HS-5 (cell line): Measurements from ENCODE around the gene GDPD4.

ENCODE experiments used
- DNase-seq: peaks from one replicate; pipeline ENCODE4 v3.0.0-alpha.2; 2012; ENCODE audit warnings: low read depth

The GDPD4 gene

DNA sequence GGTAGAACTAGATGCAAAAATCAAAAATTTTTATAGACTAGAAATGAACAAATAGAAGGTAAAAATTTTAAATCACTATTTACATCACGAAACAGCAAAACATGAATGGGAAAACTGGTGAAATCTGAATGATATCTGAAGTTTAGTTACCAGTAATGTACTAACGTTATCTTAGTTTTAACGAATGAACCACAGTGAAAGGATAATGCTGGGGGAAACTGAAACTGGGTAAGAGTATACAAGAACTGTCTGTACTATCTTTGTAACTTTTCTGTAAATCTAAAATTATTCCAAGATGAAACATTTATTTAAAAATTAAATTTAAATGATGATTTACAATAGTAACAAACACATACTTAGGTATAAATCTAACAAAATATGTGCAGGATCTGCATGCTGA, 7.4 kb downstream of the GDPD4 start:
- no peak for DNase-seq

DNA sequence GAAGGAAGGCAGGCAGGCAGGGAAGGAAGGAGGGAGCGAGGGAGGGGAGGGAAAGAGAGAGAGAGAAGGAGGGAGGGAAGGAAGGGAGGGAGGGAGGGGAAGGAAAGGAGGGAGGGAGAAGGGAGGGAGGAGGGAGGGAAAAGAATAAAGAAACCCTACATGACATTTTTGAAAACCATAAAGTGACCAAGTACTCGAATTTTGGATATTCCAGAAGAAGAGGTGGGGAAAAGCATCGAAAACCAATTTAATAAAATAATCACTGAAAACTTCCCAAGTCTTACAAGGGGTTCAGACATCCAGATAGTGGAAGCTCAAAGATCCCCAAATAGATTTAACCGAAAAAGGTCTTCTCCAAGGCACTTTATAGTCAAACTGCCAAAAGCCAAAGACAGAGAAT, 11.7 kb downstream of the GDPD4 start:
- DNase-seq: no peak

DNA sequence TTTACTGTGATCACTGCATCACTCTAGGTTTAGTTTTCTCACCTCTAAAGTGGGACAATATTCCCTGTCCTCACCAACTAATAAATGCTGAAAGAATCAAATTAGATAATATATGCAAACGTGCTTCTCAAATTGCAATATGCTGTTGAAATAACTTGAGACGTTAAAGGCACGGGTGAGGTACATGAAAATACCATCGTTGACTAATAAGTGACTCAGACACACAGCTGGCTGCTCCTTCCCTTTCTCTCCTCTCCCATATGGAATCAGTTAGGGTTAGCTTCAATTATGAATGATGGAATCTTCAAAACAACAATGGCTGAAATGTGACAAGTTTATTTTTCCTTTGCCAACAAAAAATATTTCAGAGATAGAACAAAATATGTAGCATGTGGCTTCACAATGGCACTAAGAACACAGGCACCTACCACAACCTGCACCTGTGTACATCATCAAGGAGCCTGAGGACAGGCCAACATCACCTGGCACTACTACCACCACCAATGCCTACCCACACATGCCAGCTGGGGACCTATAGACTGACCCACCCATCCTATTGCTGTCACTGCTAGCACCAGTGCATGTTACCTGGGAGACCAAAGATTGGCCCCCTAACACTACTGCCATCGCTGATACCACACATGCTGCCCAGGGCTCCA, 13.7 kb downstream of the GDPD4 start:
- DNase-seq: peak; percentile 89

DNA sequence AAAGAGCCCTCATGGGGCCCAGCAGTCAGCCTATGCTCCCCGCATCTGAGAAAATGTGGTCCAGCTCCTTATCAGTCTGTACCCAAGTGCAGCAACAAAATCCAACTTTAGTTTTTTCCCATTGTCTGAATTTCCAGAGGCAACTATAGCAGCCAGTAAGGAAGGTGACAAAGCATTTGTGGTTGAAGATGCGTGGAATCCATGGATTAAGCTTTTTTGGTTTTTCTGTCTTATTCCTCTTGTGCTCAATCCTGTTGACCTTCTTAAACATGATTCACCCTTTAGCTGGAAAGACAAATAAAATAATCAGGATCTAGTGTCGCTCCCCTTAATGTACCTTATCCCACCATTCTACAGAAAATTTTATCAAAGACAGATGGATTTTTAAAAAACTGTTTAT, 14.3 kb downstream of the GDPD4 start:
- no peak for DNase-seq

DNA sequence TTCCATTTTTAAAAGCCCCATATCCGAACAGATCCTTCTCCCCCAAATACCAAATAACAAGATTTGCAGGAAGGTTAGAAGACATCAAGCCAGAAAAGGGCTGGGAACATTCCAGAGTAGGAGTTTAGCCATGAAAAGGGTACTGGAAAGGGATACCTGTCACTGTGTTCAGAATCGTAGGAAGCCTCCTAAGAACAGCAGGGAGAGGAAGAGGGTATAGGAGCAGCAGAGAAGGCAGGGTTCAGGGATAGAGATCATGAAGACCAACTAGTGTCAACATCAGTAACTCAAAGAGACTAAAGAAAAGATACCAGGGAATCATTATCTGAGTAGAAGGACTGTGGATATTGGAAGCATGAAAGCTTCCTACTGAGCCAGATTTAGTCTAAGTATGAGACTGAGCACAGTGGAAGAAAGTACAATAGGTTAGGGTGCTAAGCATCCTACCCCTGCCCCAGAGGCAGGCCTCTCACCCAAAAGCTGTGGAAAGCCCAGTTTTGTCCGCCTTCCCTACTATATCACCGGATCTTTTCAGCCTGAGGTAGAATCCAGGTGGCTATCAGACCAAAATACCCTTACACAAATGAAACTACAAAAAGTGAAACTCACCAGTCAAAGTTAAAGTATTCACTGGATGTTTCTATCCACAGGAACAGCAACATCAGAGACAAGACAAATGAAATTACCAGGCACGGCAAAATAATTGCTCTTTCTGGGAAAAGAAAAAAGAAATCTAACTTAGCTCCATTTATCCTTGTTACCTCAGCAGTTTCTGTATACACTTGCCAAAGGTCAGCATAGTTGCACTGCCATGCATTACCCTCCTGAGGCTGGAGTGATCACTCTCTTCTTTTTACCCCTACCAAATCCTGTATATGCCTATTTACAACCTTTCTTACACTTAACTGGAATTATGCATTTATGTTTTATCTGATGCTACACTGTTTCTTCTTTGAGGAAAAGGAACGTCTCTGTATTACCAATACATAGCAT, 16.7 kb downstream of the GDPD4 start:
- DNase-seq: no peak

DNA sequence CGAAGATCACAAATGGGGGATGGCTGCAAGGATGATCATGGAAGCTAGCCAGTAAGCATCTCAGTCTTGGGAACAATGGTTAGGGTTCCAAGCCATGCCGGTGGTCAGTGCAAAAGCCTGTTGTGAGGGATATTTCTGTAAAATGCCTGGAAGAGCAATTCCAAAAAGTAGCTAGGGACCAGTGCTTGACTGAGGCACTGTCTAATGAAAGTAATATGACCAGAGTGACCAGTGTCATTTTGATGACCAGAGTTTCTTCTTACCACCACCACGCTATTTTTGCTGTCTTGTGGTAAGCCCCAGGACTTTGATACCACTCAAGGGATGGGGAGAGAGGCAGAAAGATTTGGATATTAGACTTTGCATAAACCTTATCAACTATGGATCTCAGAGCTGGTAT, 18.4 kb downstream of the GDPD4 start:
- no peak for DNase-seq

DNA sequence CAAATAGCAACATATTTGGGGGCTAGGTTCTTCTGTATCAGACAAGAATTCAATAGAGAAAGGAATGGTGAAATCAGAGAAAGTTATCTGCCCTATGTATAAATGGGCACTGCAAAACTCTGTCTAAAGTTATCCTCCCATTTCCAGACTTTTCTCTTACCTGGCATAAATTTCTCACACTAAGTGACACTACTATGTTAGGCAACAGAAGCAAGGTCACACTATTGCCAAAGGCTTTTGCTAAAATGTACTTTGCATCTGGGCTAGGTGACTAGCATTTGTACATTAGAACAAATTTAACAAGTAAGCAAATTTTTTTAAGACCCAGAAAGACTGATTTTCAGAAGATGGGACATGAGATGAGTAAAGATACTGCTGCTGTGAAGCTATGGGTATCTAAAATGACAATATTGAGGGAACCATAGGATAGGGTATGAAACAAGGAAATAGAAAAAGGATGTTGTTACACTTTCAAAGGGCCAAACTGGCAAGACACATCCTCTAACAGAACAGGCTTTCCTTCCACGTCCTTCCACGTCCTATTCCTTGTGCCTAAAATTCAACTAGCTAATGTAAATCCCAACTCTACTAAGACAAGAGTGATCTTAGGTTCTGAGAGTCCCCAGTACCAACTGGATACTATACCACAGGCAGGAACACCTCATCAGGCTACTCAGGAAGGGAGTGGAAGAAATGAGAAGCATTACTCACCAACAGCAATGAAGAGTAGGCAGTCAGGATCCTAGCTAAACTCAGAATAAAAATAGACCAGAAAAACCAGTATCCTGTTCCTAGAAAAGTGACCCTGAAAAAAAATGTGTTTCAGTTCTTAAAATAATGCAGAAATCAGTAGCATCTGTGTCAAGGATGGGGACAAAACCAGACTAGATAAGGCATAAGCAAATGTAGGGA, 22.6 kb downstream of the GDPD4 start:
- no peak for DNase-seq

DNA sequence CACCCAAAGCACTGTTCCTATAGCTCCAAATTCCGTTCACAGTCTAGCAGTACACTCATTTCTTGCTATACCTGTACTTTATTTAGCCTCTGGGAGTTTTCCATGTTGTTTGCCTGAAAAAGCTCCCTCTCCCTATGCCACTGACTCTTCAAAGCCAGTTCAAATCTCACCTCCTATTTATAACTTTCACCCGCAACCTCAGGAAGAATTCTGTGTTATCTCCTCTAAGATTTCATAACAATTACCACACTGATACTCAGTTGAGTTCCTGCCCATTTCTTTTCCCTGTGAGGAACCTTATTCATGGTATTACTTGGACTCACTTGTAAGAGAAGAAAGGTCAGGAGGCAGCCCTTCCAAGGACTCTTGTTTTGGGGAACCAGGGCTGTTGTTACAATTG, 25.2 kb downstream of the GDPD4 start:
- DNase-seq: no peak

DNA sequence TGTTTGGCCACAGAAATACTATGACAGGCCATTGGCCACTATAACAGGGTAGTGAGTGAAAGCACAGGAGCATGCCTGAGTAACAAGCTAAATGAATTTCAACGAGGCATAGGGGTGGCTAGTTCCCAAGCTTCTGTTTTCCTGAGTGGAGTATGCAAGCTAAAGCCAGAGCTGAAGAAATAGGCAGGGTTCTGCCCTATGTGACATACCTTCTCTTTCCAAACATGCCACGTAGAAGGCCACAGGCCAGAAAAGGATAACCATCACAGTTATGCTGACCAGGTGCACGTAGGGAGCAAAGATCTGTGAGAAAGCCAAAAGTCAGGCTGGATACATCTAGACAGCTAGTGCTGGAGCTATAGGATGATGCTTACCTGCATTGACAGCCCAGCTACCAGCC, 30.6 kb downstream of the GDPD4 start:
- DNase-seq: no peak

DNA sequence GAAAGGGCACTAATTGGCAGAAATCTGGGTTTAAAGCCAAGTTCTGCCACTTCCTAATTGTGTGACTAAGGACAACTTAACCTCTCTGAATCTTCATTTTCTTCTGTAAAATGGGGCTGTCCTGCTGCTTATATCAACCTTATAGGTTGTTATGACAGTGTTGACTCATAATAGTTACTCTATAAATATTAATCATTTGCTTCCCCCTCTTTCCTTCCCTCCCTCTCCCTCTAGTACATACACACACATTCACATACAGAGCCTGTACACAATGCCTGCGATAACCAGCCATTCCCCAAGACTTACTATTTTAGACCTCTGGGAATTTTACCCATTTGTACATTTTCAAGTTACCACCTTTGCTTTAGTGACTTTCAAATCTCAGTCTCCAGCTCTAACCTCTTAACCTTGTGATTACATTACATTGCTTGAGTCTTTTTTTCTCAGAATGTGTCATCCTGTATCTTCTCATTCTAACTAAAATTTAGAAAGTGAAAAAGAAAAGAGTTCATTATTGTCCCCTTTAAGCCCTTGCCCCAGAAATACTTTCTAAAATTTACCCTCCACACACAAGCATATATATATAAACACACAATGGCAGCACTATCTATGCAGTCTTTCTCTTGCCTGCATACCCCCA, 31.9 kb downstream of the GDPD4 start:
- DNase-seq: no peak

DNA sequence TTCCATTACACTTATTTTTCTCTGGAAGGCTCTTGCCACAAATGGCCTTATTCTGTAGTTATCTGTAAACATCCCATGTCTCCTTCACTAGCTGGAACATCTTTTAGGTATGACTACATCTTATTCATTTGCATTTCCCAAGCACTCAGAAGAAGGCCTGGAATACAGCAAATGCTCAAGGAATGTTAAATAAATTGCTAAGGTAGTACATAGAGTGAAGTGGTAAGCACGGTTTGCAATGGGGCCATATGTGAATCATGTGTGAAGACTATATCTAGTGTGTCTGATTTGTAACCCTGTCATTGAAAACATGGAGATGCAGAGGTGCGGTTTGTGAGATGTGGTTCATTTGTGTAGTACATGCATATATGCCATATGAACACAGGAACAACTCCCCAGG, 33.5 kb downstream of the GDPD4 start:
- peak; percentile 80 for DNase-seq

DNA sequence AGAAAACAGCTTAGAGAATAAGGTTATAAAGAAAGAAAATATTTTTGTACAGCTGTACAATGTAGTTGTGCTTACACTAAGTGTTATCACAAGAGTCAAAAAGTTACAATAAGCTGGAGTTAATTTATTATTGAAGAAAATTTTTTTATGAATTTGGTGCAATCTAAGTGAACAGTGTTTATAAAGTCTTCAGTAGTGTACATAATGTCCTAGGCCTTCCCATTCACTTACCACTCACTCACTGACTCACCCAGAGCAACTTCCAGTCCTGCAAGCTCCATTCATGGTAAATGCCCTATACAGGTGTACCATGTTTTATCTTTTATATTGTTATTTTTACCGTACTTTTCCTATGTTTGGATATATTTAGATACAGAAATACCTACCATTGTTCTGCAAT, 34.7 kb downstream of the GDPD4 start:
- no peak for DNase-seq

DNA sequence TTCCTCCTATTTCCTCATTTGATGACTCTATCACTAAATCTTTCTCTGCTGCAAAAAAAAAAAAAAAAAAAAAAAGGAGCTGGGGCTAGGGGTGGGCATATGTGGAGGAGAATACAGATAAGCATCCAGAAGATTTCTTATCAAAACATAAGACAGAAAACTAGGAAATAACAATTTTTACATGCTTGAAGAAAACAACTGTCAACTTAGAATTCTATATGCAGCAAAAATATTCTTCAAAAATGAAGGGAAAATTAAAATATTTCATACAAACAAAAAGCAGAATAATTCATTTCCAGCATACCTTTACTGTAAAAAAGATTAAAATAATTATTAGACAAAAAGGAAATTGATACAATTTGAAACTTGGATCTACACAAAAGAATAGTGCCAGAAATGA, 38.7 kb downstream of the GDPD4 start:
- no peak for DNase-seq

DNA sequence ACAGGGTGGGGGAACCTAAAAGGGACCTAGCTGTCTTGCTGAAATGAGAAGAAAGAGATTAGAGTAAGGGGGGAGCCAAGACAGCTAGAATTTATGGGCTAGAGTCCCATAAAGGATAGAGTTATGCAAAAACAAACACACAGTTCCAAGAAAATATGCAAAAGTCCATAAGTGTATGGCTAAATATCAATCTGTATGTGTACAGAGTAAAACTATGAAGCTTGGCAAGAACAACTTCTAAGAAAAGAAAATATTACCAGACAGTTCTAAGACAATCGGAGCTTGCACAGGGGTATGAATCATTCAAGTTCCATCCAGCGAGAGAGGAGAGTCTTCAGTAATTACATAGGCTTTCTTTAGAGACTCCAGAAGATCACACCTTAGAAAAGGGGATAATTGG, 41.8 kb downstream of the GDPD4 start:
- no peak for DNase-seq

DNA sequence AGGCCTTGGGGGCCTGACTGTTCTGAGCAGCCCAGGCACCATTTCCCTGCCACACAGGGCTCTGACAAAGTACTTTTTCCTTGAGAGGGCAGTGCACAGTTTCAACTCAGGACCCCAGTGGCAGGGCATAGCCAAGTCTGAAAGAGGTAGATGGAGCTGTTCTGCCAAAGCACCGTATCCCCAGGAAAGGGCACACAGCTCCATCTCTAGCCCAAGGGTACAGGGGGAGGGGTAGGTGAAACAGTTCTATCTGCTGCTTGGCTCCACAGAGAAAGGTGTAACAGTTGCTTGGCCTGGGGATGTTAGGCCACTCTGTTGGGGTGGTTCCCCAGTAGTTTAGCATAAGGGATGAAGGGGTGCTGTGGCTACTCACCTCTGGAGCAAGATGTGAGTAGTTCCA, 47.8 kb downstream of the GDPD4 start:
- DNase-seq: no peak

DNA sequence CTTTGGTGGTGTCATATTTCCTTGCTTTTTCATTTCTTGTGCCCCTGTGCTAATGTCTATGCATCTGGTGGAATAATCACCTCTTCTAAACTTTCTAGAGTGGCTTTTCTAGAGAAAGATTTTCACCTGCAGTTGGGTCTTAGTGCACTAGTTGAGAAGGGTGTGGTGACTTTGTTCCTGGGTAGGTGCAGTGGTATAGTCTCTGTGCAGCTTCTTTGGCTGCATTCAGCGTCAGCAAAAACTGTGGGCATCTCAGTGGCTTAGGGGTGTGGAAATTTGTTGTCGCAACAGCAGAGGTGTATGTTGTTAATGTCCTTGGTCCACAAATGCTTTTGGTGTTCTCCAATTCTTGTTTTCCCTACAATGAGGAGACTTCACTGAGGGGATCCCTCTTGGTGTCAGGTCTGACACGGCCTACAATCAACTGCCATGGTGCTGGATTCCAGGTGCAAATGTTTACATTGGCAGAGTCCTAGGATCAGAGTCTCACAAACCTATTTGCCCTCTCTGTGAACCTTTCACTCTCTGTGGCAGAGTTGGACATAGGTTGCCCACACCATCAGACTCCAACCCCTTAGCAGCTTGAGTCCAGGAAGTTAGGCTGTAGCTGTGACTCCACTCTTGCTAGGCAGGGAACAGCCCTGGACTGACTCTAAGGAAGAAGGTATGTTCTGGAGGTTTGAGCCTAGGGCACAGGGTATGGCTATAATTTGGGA, 48.8 kb downstream of the GDPD4 start:
- DNase-seq: no peak

DNA sequence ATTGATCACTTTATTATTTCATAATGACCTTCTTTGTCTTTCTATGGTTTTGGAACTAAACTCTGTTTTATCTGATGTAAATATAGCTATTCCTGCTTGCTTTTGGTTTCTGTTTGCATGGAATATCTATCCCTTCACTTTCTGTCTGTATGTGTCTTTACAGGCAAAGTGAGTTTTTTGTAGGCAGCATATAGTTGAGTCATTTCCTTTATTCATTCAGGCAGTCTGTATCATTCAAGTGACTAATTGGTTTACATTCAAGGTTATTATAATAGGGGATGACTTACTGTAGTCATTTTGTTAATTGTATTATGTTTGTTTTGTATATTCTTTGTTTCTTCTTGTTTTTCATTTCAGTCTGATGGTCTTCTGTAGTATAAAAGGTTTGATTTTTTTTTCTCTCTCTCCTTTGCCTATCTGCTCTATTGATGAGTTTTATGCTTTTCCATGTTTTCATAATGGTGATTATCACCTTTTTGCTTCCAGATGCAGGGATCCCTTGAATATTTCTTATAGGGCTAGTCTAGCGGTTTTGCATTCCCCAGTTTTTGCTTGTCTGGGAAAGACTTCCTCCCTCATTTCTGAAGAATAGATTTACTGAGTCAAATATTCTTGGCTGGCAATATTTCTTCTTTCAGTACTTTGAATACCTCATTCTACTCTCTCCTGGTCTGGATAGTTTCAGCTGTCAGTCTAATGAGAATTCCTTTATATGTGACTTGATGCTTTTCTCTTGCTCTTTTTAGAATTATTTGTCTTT, 50.4 kb downstream of the GDPD4 start:
- peak; percentile 56 for DNase-seq

DNA sequence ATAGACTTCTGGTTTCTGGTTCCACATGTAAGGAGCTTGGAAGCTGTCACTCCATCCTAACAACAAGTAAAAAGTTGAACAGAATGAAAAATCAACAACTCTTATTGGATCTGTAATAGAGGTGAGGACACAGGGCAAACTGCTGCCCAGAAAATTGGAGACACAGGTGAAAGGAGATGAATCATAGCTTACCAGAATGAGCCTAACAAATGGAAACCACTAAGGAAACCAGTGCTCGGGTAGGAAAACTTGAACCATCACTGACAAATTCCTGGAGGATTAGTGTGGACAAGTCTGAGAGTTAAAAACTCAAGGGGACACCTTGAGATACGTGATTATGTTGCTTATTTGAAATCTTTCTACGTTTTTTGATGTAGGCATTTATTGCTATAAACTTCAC, 52.1 kb downstream of the GDPD4 start:
- peak; percentile 11 for DNase-seq

DNA sequence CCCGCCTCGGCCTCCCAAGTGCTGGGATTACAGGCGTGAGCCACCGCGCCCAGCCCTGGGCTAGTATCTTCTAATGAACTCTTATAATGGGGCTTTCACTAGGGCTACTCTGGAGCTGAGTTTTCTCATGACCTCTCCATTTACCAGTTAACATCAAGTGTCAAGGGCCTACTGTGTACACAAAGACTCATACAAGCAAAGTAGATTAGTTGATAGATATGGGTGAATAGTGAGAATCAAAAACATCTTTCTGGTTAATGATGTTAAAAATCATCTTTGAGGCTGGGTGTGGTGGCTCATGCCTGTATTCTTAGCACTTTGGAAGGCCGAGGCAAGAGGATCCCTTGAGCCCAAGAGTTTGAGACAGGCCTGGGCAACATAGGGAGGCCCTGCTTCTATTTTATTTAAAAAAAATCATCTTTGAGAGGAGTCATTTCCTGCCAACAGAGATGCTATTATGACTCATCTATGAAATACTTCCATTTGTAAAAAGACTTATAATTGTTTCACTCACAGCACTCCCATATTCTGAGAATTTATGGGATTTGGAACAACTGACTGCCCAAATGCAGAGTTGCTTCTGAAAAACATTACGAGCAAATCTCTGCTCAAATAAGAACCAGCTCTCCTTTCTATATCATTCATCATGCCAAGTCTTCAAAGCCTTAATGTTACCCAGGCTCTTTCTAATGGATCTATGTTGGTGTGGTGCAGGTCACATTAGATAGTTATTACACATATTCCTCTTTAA, 57.0 kb downstream of the GDPD4 start:
- peak; percentile 72 for DNase-seq

DNA sequence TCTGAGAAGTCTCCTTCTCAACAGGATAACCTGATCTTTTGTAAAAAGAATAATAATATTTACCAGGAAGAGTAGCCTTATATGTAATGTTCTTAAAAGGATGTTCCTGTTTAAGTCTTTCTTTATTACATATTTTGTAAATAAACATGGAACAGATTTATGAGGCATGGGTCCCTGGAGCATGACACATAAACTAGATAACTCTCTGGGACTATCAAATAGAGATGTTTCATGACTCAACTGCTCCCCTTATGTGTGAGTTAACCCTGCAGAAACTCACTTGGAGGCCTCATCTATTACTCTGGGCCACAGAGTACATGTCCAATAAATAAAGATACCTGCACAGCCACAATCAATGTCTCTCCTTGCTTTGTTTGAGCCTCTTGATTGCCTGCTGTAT, 64.6 kb downstream of the GDPD4 start:
- no peak for DNase-seq
